8988T (cell line): ENCODE results near the gene HOXC11.

Experiments
- DNase-seq: peaks from one replicate; pipeline ENCODE4 v3.0.0; 2011

The HOXC11 gene

DNA sequence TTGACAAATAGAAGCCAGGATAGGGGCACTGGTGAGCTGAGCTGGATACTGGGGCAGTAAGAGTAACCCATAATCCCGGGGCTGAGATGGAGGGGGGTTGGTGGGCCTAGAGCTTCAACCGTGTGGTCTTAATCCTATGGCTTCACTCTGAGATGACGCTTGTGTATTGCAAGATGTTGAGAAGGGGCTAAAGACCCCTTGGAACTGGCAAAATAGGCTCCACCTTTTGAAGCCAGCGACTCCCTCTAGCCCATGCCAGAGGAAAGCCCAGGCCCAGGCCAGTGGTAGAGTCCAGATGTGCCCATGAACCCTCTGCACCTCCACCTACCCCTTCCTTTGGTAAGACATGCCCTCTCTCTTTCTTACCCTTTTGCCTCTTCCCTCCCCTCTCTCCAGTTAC is 13.6 kb upstream of the HOXC11 start:
- DNase-seq = no peak

GRCh38 chr12:53960187-53961024 is 12.5 kb upstream of the HOXC11 start:
- DNase-seq = no peak

GRCh38 chr12:53961025-53961761 is 11.7 kb upstream of the HOXC11 start:
- no peak for DNase-seq

DNA sequence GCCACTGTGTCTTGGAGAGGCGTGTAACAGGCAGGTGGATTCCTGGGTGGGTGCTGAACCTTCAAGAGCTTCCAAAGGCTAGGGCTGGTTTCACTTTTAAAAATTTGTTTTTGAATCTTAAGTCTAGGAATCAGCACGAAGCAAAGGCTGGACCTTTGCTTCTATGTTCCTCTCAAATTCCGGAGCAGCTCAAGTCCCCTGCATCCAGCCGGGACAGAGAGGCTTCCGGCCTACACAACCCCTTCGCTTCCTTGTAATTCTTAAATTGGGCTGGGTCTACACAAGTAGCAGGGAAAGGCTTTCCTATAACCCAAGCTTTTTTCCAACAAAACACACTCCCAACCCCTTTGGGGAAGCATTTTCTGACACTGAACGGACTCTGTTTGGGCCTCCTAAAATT is 9.9 kb upstream of the HOXC11 start:
- DNase-seq = no peak

DNA sequence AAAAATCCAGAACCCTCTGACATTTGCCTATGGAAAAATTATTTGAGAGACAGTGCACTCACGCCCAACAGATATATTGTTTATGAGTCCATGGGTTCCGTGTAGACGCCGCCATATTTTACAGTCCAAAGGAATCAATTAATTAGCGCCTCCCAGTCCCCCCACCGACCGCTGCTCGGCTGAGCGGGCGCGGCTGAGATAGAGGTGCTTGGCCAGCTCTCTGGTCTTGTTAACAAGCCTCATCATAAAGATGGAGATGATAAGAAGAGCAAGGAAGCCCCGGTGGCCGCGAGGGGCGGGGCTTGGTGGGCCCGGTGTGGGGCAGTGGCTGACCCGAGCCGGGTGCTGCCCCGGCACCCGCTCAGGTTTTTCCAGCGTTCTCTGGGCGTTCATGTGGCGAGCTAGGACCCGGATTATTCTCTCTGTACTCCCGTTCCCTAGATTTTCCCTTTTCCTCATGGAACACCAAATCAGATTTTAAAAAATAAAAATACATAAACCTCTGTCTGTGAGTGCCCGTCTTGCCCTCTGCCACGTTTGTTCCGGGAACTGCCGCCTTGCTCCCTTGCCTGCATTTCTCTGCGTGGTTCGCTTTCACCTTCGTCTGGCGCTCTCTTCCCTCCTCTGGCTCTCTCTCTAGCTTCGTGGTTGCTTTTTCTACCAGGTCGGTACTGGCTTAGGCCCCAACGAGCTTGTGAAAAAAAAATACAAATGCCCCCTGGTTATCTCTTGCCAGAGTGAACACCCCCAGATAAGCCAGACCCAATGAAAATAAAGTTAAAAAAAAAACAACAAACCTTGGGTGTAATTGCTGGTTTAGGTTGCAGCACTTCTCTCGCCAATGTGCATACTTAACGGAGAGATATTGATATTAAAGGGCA is 9.3 kb upstream of the HOXC11 start:
- DNase-seq = no peak

GRCh38 chr12:53964315-53964713 is 8.6 kb upstream of the HOXC11 start:
- DNase-seq = no peak

DNA sequence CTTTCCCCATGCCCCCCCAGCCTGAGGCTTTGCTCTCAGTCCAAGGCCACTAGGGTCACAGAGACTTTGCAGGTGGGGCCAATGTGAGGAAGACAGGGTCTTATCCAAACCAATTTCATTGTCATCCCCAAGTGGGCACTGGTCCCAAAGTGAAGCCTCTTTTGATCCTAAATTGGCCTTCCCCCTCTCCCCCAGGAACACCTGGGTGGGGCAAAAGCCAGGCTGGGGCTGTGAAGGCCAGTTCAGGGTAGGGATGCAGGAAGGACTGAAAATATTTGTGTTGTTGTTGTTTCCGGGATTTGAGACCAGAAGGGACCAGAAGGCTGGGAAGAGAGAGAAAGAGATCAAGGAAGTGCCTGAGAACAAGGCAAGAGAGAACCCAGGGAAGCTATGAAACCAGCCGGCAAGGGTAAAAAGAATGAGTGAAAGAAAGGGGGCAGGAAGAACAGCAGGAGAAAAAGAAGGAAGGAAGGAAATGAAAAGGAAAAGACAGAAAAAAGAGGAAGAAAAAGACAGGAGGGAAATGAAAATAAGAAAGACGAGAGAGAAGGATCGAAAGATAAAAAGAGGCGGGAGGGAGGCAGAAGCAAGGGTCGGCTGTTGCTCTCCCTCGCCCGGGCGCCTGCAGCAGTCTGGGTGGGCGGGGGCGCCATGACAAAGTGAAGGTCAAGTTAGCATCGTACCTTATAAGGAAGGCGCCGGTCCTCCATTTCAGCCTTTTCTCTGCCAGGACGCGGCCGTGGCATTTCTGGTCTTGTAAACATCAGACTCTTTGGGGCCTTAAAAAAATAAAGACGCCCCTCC is 7.4 kb upstream of the HOXC11 start:
- no peak for DNase-seq

DNA sequence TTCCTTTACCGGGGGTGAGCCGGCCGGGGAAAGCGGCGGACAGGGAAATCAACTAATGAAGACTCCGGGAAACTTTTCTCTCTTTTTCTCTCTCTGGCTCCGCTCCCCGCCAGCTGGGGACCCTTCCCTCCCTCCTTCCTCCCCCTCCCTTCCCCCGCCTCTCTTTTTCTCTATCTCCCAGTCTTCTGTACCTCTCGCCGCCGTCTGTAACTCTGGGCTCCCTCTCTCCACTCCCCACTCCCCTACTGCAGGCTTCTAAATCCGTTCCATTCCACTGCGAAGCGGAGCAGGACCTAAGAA is 6.9 kb upstream of the HOXC11 start:
- no peak for DNase-seq

GRCh38 chr12:53966385-53967133 is 6.4 kb upstream of the HOXC11 start:
- DNase-seq = no peak

DNA sequence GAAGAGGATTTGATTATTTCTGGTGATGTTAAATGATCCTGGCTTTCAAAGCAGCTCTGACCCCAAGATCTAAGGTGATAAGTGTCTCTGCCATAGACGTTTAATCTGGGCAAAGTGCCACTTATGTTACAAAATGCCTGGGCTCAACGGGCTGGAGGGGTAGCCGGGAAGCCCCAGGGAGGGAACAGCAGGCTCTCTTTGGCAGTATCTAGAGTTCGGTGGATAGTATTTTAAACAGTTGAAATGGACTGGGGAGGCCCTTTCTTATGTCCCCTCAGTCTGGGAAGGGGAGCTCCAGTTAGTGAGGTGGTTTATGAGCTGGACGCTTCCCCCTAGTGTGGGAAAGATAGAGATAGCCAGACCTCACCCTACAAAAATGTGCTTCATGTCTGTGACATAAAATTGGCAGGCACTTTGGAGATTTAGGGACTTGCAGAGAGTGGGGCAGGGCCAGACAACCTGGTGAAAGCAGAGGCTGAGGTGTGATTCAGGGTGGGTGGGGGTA is 5.5 kb upstream of the HOXC11 start:
- DNase-seq = no peak

DNA sequence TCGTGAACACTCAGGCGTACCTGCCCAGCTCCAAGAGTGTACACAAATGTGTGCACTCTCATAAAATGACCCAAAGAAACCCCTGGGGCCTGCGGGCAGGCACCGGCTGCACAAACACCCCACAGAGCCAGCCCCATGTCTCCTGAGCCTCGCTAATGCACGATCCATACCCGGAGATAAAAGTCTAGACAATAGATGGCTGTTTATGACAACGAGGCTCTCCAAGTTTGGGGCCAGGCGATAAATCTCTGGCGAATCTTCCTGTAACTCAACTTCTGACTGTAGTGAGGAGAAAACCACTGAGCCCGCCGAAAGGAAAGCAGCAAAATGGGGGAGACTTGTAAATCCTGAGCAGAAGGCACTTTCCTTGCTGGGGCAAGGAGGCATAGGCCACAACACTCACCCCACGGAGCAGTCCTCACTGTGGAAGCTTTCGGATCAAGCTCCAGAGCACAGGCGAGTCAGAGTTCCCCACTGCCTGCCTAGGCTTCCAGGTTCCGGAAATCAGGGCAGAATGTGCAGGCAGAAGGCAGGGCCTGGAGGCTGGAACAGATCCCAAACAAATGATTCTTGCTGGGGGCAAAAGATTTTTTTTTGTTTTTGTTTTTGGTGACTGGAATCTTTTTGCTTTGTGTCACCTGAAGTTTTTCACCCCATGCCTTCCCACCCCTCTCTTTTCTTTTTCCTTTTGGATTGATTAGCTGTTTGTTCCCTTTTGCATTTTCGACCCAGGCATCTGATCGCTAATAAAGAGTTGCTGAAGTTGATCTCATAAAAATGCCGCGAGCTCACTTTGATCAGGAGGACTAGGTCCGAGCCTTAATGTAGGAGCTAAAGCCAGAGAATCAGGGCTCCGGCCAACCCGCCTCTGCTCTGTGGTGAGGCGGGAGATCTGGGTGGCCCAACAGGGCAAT is 4.5 kb upstream of the HOXC11 start:
- no peak for DNase-seq

GRCh38 chr12:53969588-53970259 is 3.2 kb upstream of the HOXC11 start:
- no peak for DNase-seq

DNA sequence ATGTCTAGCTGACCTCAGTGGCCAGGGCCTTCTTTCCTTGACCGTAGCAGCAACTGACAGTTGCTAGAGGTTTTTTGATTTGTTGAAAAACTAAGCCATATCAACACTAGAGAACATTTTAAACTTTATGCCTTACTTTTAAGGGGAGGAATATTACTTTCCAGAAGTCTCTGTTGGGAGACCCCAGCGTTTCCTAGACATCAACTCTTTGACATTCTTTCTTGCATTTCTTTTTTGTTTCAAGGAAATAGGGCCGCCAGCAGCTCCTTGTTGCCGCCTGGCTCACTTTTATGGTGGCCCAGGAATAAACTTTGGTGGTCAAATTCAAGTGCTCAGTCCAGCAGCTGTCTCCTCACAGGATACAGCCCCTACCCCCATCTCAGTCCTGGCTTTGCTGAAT is 2.5 kb upstream of the HOXC11 start:
- DNase-seq = no peak

DNA sequence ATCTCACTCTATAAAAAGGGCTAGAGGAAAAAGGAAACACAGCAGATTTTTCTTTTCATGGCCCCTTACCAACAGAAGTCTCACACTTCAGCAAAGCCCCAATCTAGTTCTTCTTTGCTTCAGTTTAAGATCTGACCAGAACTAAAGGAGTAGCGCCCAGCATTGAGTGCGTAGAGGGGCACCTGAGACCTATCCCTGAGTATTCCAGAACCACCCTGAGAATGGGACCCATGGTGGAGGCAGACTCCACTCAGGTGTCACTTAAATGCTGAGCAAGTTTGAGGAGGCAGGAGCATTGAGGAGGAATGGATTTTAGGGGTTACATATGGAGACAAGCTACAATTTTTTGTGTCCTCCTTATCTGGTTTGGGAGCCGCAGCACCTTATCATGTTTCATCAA is 1.8 kb upstream of the HOXC11 start:
- DNase-seq = no peak

GRCh38 chr12:53971686-53972085 is 1.2 kb upstream of the HOXC11 start:
- DNase-seq = no peak

DNA sequence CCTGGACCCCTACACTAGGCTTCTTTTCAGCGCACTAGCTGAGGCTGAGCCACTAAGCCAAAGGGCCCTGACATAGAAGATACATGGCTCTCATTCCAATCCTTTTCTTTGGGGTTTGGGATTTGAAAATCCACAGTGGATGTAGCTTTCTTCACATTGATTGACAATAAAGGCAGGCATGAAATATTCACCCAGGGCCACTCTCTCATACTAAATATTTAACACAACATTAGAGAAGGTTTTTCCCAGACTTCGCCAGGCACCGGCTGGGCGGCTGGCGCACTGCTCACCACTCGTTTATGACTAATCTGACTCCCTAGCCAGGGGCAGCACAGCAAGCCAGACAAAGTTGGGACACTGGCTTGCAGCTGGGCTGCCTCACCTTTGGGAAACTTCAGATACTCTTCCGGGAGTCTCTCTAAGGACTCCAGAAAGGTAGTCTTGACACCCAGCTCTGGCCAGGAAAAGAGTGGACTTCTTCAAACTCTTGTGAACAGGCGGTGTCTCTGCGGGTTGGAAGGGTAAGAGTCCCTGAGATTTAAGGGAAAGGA is 699 bp upstream of the HOXC11 start:
- no peak for DNase-seq

DNA sequence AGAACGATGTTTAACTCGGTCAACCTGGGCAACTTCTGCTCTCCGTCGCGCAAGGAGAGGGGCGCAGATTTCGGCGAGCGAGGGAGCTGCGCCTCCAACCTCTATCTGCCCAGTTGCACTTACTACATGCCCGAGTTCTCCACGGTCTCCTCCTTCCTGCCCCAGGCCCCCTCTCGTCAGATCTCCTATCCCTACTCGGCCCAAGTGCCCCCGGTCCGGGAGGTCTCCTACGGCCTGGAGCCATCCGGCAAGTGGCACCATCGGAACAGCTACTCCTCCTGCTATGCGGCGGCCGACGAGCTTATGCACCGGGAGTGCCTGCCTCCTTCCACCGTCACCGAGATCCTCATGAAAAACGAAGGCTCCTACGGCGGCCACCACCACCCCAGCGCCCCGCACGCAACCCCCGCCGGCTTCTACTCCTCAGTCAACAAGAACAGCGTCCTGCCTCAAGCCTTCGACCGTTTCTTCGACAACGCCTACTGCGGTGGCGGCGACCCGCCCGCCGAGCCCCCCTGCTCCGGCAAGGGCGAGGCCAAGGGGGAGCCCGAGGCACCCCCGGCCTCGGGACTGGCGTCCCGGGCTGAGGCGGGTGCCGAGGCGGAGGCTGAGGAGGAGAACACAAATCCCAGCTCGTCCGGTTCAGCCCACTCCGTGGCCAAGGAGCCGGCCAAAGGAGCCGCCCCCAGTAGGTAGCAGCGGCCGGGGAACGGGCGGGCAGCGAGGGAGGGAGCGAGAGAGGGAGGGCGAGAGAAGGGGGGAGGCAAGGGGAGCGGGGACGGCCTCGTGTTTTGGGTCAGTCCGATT is 513 bp downstream of the HOXC11 start:
- no peak for DNase-seq

DNA sequence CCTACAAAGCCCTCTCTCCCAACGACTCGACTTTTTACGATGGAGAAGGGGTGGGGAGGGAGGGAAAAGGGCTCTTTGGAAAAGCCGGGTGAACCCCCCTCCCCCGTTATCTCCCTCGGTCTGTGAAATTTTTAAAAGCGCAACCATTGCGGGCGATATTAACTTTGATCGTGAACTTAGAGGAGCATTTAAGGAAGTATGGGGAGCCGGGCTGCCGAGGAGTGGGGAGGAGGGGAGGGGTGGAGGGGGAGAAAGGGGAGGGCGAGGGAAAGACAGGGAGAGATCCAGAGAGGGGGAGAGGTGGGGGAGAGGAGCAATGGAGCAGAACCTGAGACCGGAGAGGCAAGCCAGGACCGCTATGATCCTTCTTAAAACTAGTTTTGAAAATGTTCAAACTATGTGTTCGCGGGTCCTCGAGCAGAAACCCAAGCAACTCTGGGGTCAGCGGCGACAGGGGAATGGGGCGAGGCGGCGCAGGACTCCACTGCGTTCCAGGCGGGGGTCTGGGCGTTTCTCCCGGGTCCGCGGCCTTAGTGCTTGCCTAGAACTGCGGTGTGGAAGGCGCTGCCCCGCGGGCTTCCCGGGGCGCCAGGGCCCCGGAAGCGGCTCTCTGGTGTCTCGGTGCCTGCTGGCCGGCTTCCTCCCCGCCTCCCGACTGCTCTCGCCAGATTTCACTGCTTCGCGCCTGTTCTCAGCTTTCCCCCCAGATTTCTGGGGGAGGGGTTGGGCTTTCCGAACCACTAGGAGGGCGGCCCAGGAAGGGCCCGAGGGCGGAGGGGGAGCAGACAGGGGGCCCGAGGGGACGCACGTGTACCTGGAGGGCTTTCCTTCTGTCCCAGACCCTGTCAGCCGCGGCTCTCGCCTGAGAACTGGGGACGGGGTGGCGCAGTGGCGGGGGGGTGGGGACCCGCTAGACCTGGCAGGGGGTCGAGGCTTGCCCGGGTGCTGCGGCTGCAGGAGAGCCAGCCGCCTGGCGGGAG is 1.4 kb downstream of the HOXC11 start, which contains the start of gene HOTAIR:
TSS of gene HOTAIR (minus strand) at position 871 of the 980 bp plus-strand sequence.
- no peak for DNase-seq
